Osteoblast (primary cell): ENCODE results near the gene AGAP3. TPM values are rescaled to one million over a fixed set of nuclear protein-coding genes. Genes with fewer than 3 reads are reported as not detected.

Experiments used
- DNase-seq: peaks from one replicate; pipeline ENCODE4 v3.0.0; 2011; ENCODE audit warnings: low spot score, mixed read lengths; ENCODE audit not compliant: insufficient read length; ENCODE audit errors: missing footprints
- H2AFZ ChIP-seq: 2 replicates; pipeline ENCODE4 v1.6.0; 2011; ENCODE audit warnings: mild to moderate bottlenecking, low read length
- H3K27ac ChIP-seq: 2 replicates; pipeline ENCODE4 v1.5.1; 2011; ENCODE audit warnings: mild to moderate bottlenecking, low read depth, low read length, moderate library complexity
- H3K27me3 ChIP-seq: 2 replicates; pipeline ENCODE4 v1.6.0; 2012; ENCODE audit warnings: mild to moderate bottlenecking, control low read depth, inconsistent platforms, low read length, moderate library complexity; ENCODE audit not compliant: insufficient read depth
- H3K36me3 ChIP-seq: 2 replicates; pipeline ENCODE4 v1.5.1; 2011; ENCODE audit warnings: mild to moderate bottlenecking, low read length, control low read depth, moderate library complexity; ENCODE audit not compliant: insufficient read depth
- H3K4me1 ChIP-seq: 2 replicates; pipeline ENCODE4 v1.5.1; 2011; ENCODE audit warnings: mild to moderate bottlenecking, low read length, control low read depth, moderate library complexity; ENCODE audit not compliant: insufficient read depth
- H3K4me2 ChIP-seq: 2 replicates; pipeline ENCODE4 v1.6.0; 2011; ENCODE audit warnings: mild to moderate bottlenecking, low read length; ENCODE audit not compliant: insufficient read depth
- H3K4me3 ChIP-seq: fragments of 200-600 bp; sonication (generic); 3 replicates; pipeline ENCODE4 v1.5.1; 2012; ENCODE audit warnings: mild to moderate bottlenecking, low read length, inconsistent platforms; ENCODE audit not compliant: insufficient read depth
- H3K79me2 ChIP-seq: 2 replicates; pipeline ENCODE4 v1.6.0; 2012; ENCODE audit warnings: mild to moderate bottlenecking, low read length, control low read depth, inconsistent platforms; ENCODE audit not compliant: insufficient read depth
- H3K9me3 ChIP-seq: 2 replicates; pipeline ENCODE4 v1.5.1; 2011; ENCODE audit warnings: low read depth, low read length, control low read depth
- H4K20me1 ChIP-seq: 2 replicates; pipeline ENCODE4 v1.6.0; 2012; ENCODE audit warnings: mild to moderate bottlenecking, low read length, control low read depth; ENCODE audit not compliant: insufficient read depth
- total RNA-seq: library from RNA; depleted of rRNA; stranded (reverse); fragments of >200 nt; gene quantifications from 2 replicates; pipeline ENCODE4 v1.2.3, GENCODE V29; 2012
- TF ChIP-seq, protein P1 (sequence below): IDR thresholded peaks from 2 replicates; pipeline ENCODE4 v1.5.1; 2011; ENCODE audit warnings: mild to moderate bottlenecking, low read depth, low read length, moderate library complexity; ENCODE audit errors: extremely low read depth

Gene AGAP3
- total RNA-seq, 1 donor = 39.8 TPM

- DNase-seq = no peak
- H3K4me1 ChIP-seq = no peaks in the 10 kb centered on the region
- no peak overlapping the region for H3K4me3 ChIP-seq
- no peaks in the 10 kb centered on the region for H4K20me1 ChIP-seq
- no peak overlapping the region for H2AFZ ChIP-seq
- H3K9me3 ChIP-seq = no peaks in the 10 kb centered on the region
- H3K79me2 ChIP-seq = no peaks in the 10 kb centered on the region
- TF ChIP-seq, protein P1, sequence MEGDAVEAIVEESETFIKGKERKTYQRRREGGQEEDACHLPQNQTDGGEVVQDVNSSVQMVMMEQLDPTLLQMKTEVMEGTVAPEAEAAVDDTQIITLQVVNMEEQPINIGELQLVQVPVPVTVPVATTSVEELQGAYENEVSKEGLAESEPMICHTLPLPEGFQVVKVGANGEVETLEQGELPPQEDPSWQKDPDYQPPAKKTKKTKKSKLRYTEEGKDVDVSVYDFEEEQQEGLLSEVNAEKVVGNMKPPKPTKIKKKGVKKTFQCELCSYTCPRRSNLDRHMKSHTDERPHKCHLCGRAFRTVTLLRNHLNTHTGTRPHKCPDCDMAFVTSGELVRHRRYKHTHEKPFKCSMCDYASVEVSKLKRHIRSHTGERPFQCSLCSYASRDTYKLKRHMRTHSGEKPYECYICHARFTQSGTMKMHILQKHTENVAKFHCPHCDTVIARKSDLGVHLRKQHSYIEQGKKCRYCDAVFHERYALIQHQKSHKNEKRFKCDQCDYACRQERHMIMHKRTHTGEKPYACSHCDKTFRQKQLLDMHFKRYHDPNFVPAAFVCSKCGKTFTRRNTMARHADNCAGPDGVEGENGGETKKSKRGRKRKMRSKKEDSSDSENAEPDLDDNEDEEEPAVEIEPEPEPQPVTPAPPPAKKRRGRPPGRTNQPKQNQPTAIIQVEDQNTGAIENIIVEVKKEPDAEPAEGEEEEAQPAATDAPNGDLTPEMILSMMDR = no peak
- H3K36me3 ChIP-seq = peaks cover 28% of the 10 kb centered on the region
- no peak overlapping the region for H3K4me2 ChIP-seq
- no peak overlapping the region for H3K27ac ChIP-seq
- H3K27me3 ChIP-seq = no peaks in the 10 kb centered on the region
These were observed 55.8 kb downstream of the AGAP3 start for GRCh38 chr7:151141855-151142685.

DNA sequence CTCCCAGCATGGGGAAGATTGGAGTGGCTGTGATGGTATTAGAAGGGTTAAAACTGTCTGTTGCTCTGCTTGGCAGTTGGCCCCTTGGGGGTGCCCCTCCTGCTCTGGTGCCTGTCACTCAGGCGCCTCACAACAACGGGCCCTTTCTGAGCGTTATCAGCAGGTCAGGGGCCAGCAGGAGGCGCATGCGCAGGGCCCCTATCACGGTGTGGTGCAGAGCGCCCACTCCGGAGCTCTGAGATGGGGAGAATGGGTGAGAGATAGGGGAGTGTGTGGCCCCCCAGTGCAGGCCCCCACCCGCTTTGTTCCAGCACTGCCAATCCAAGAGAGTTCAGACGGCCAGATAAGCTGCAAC lies 56.4 kb downstream of the AGAP3 start:
- Histone ChIP-seq H3K4me3 (no peak overlapping the region), H3K79me2 (no peaks in the 10 kb centered on the region), H3K9me3 (no peaks in the 10 kb centered on the region), H3K4me1 (no peaks in the 10 kb centered on the region), H3K27ac (no peak overlapping the region), H4K20me1 (no peaks in the 10 kb centered on the region), H2AFZ (no peak overlapping the region), H3K4me2 (no peak overlapping the region), H3K36me3 (peaks cover 27% of the 10 kb centered on the region), H3K27me3 (no peaks in the 10 kb centered on the region)
- TF ChIP-seq, protein P1 = no peak
- DNase-seq = no peak

DNA sequence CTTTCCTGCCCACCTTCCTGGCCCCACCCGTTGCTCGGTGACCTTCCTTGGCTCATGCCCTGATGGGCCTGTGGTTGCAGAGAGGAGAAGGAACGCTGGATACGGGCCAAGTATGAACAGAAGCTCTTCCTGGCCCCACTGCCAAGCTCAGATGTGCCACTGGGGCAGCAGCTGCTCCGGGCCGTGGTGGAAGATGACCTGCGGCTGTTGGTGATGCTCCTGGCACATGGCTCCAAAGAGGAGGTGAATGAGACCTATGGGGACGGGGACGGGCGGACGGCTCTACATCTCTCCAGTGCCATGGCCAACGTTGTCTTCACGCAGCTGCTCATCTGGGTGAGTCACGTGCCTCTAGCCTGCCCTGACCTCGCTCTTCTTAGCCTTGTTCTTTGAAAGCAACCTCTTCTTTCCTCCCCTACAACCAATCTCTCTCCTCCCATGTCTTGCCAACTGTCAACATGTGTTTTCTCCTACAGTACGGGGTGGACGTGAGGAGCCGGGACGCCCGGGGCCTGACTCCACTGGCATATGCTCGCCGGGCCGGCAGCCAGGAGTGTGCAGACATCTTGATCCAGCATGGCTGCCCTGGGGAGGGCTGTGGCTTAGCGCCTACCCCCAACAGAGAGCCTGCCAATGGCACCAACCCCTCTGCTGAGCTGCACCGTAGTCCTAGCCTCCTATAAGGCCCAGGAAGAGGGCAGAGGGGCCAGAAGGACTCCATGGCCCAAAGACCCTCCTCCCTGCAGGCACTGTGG lies 57.2 kb downstream of the AGAP3 start:
- no peak for DNase-seq
- no peaks in the 10 kb centered on the region for H3K4me1 ChIP-seq
- H3K4me2 ChIP-seq = no peak overlapping the region
- H2AFZ ChIP-seq = no peak overlapping the region
- H3K27ac ChIP-seq = no peak overlapping the region
- no peaks in the 10 kb centered on the region for H3K9me3 ChIP-seq
- H4K20me1 ChIP-seq = no peaks in the 10 kb centered on the region
- H3K4me3 ChIP-seq = no peak overlapping the region
- peaks cover 4% of the 10 kb centered on the region for H3K27me3 ChIP-seq
- TF ChIP-seq, protein P1 = no peak
- no peaks in the 10 kb centered on the region for H3K79me2 ChIP-seq
- H3K36me3 ChIP-seq = peaks cover 25% of the 10 kb centered on the region

GRCh38 chr7:151144387-151144786 lies 58.1 kb downstream of the AGAP3 start:
- Histone ChIP-seq H4K20me1 (no peaks in the 10 kb centered on the region), H3K36me3 (peaks cover 25% of the 10 kb centered on the region), H3K27me3 (peaks cover 11% of the 10 kb centered on the region), H3K4me1 (no peaks in the 10 kb centered on the region), H3K4me2 (no peak overlapping the region), H2AFZ (no peak overlapping the region), H3K79me2 (no peaks in the 10 kb centered on the region), H3K9me3 (no peaks in the 10 kb centered on the region), H3K4me3 (no peak overlapping the region), H3K27ac (no peak overlapping the region)
- no peak for DNase-seq
- TF ChIP-seq, protein P1 = no peak
